ENCODE results near the gene TNPO3.

GRCh38 chr7:128936798-128937197 is 118.1 kb downstream of the TNPO3 start:
- TF ChIP-seq CTCF (IDR thresholded peaks at IDR 0.05) (no peak), JUND (IDR thresholded peaks at IDR 0.05) (no peak), POLR2AphosphoS5 (IDR thresholded peaks at IDR 0.05; ENCODE audit: low read depth, low read length) (no peak), SMC3 (IDR thresholded peaks at IDR 0.05; ENCODE audit: low read depth, low read length) (no peak), RAD21 (IDR thresholded peaks at IDR 0.05; ENCODE audit: low read length) (no peak), USF2 (IDR thresholded peaks at IDR 0.05; ENCODE audit: borderline replicate concordance, low read depth, low read length) (no peak), IRF3 (IDR thresholded peaks at IDR 0.05; ENCODE audit: low read depth, low read length) (no peak), TAF1 (IDR thresholded peaks at IDR 0.05; ENCODE audit: borderline replicate concordance, low read depth, low read length) (no peak), RCOR1 (IDR thresholded peaks at IDR 0.05; ENCODE audit: low read length) (no peak)
- TF ChIP-seq, protein P1, sequence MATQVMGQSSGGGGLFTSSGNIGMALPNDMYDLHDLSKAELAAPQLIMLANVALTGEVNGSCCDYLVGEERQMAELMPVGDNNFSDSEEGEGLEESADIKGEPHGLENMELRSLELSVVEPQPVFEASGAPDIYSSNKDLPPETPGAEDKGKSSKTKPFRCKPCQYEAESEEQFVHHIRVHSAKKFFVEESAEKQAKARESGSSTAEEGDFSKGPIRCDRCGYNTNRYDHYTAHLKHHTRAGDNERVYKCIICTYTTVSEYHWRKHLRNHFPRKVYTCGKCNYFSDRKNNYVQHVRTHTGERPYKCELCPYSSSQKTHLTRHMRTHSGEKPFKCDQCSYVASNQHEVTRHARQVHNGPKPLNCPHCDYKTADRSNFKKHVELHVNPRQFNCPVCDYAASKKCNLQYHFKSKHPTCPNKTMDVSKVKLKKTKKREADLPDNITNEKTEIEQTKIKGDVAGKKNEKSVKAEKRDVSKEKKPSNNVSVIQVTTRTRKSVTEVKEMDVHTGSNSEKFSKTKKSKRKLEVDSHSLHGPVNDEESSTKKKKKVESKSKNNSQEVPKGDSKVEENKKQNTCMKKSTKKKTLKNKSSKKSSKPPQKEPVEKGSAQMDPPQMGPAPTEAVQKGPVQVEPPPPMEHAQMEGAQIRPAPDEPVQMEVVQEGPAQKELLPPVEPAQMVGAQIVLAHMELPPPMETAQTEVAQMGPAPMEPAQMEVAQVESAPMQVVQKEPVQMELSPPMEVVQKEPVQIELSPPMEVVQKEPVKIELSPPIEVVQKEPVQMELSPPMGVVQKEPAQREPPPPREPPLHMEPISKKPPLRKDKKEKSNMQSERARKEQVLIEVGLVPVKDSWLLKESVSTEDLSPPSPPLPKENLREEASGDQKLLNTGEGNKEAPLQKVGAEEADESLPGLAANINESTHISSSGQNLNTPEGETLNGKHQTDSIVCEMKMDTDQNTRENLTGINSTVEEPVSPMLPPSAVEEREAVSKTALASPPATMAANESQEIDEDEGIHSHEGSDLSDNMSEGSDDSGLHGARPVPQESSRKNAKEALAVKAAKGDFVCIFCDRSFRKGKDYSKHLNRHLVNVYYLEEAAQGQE (IDR thresholded peaks at IDR 0.05; ENCODE audit: low read depth, low read length) = no peak
- TF ChIP-seq, protein P2, sequence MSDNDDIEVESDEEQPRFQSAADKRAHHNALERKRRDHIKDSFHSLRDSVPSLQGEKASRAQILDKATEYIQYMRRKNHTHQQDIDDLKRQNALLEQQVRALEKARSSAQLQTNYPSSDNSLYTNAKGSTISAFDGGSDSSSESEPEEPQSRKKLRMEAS (IDR thresholded peaks at IDR 0.05; ENCODE audit: low read depth) = no peak

Measured in SK-N-SH (cell line).